Measurements from ENCODE around the gene CYP46A1. TPM values are rescaled to one million over a fixed set of nuclear protein-coding genes. Genes with fewer than 3 reads are reported as not detected.

CYP46A1 gene
- total RNA-seq, 1 donor from 2014 or later = 0.05 TPM

- Mint-ChIP-seq H3K27ac (no peak overlapping the region), H3K9me3 (no peaks in the 10 kb centered on the region), H3K4me3 (no peak overlapping the region), H3K27me3 (peaks cover 14% of the 10 kb centered on the region), H3K4me1 (no peaks in the 10 kb centered on the region), H3K36me3 (ENCODE audit: low read depth) (no peaks in the 10 kb centered on the region)
- no peak for DNase-seq
- intact Hi-C loops (cut with micrococcal nuclease) = no loop called here
Observed at GRCh38 chr14:99716091-99716849, 32.2 kb downstream of the CYP46A1 start.

GRCh38 chr14:99716850-99717681 lies 33.0 kb downstream of the CYP46A1 start:
- H3K36me3 Mint-ChIP-seq (ENCODE audit: low read depth) = no peaks in the 10 kb centered on the region
- no peak overlapping the region for H3K27ac Mint-ChIP-seq
- H3K27me3 Mint-ChIP-seq = peaks cover 14% of the 10 kb centered on the region
- H3K9me3 Mint-ChIP-seq = no peaks in the 10 kb centered on the region
- intact Hi-C loops (cut with micrococcal nuclease) = no loop called here
- DNase-seq = no peak
- no peaks in the 10 kb centered on the region for H3K4me1 Mint-ChIP-seq
- H3K4me3 Mint-ChIP-seq = no peak overlapping the region

- Mint-ChIP-seq H3K27me3 (peaks cover 9% of the 10 kb centered on the region), H3K4me3 (no peak overlapping the region), H3K4me1 (no peaks in the 10 kb centered on the region), H3K36me3 (ENCODE audit: low read depth) (no peaks in the 10 kb centered on the region), H3K9me3 (no peaks in the 10 kb centered on the region), H3K27ac (no peak overlapping the region)
- intact Hi-C loops (cut with micrococcal nuclease) = no loop called here
- DNase-seq = no peak
Observed at GRCh38 chr14:99717682-99718013, 33.5 kb downstream of the CYP46A1 start.

- Mint-ChIP-seq H3K4me3 (no peak overlapping the region), H3K27ac (no peak overlapping the region), H3K27me3 (peaks cover 5% of the 10 kb centered on the region), H3K9me3 (no peaks in the 10 kb centered on the region), H3K36me3 (ENCODE audit: low read depth) (no peaks in the 10 kb centered on the region), H3K4me1 (no peaks in the 10 kb centered on the region)
- intact Hi-C loops (cut with micrococcal nuclease) = no loop called here
- DNase-seq = no peak
Observed at GRCh38 chr14:99718031-99718810, 34.1 kb downstream of the CYP46A1 start.

GRCh38 chr14:99718811-99719192 lies 34.7 kb downstream of the CYP46A1 start:
- intact Hi-C loops (cut with micrococcal nuclease) = no loop called here
- DNase-seq = no peak
- H3K4me3 Mint-ChIP-seq = no peak overlapping the region
- H3K9me3 Mint-ChIP-seq = no peaks in the 10 kb centered on the region
- H3K27ac Mint-ChIP-seq = no peak overlapping the region
- H3K27me3 Mint-ChIP-seq = peaks cover 8% of the 10 kb centered on the region
- H3K4me1 Mint-ChIP-seq = no peaks in the 10 kb centered on the region
- H3K36me3 Mint-ChIP-seq (ENCODE audit: low read depth) = no peaks in the 10 kb centered on the region

- H3K27me3 Mint-ChIP-seq = peaks cover 7% of the 10 kb centered on the region
- no peaks in the 10 kb centered on the region for H3K36me3 Mint-ChIP-seq (ENCODE audit: low read depth)
- H3K4me3 Mint-ChIP-seq = no peak overlapping the region
Observed at GRCh38 chr14:99720941-99721791, 37.1 kb downstream of the CYP46A1 start.

GRCh38 chr14:99721792-99722516 lies 37.9 kb downstream of the CYP46A1 start:
- no peaks in the 10 kb centered on the region for H3K36me3 Mint-ChIP-seq (ENCODE audit: low read depth)
- intact Hi-C loops (cut with micrococcal nuclease) = no loop called here
- H3K9me3 Mint-ChIP-seq = no peaks in the 10 kb centered on the region
- H3K27ac Mint-ChIP-seq = no peak overlapping the region
- no peaks in the 10 kb centered on the region for H3K4me1 Mint-ChIP-seq
- peaks cover 11% of the 10 kb centered on the region for H3K27me3 Mint-ChIP-seq
- H3K4me3 Mint-ChIP-seq = no peak overlapping the region
- no peak for DNase-seq

More at GRCh38 chr14:99720941-99721791, 37.1 kb downstream of the CYP46A1 start:
- H3K4me1 Mint-ChIP-seq = no peaks in the 10 kb centered on the region
- intact Hi-C loops (cut with micrococcal nuclease) = no loop called here
- no peak for DNase-seq
- no peak overlapping the region for H3K27ac Mint-ChIP-seq
- H3K9me3 Mint-ChIP-seq = no peaks in the 10 kb centered on the region

- H3K9me3 Mint-ChIP-seq = no peaks in the 10 kb centered on the region
- intact Hi-C loops (cut with micrococcal nuclease) = no loop called here
- no peaks in the 10 kb centered on the region for H3K4me1 Mint-ChIP-seq
- no peak overlapping the region for H3K27ac Mint-ChIP-seq
- no peak overlapping the region for H3K4me3 Mint-ChIP-seq
- H3K27me3 Mint-ChIP-seq = peaks cover 11% of the 10 kb centered on the region
- H3K36me3 Mint-ChIP-seq (ENCODE audit: low read depth) = no peaks in the 10 kb centered on the region
- DNase-seq = no peak
Observed at GRCh38 chr14:99722741-99723140, 38.6 kb downstream of the CYP46A1 start.

- Mint-ChIP-seq H3K4me3 (no peak overlapping the region), H3K9me3 (no peaks in the 10 kb centered on the region), H3K27ac (no peak overlapping the region), H3K4me1 (no peaks in the 10 kb centered on the region), H3K36me3 (ENCODE audit: low read depth) (no peaks in the 10 kb centered on the region), H3K27me3 (peaks cover 13% of the 10 kb centered on the region)
- intact Hi-C loops (cut with micrococcal nuclease) = no loop called here
- DNase-seq = no peak
Observed at GRCh38 chr14:99724196-99724891, 40.2 kb downstream of the CYP46A1 start.

- Mint-ChIP-seq H3K36me3 (ENCODE audit: low read depth) (no peaks in the 10 kb centered on the region), H3K9me3 (no peaks in the 10 kb centered on the region), H3K4me3 (no peak overlapping the region), H3K27me3 (peaks cover 13% of the 10 kb centered on the region), H3K27ac (no peak overlapping the region), H3K4me1 (no peaks in the 10 kb centered on the region)
- intact Hi-C loops (cut with micrococcal nuclease) = no loop called here
- DNase-seq = no peak
Observed at GRCh38 chr14:99724939-99725773, 41.1 kb downstream of the CYP46A1 start.

- no peaks in the 10 kb centered on the region for H3K4me1 Mint-ChIP-seq
- H3K9me3 Mint-ChIP-seq = no peaks in the 10 kb centered on the region
- H3K27me3 Mint-ChIP-seq = peaks cover 15% of the 10 kb centered on the region
- intact Hi-C loops (cut with micrococcal nuclease) = no loop called here
- no peak overlapping the region for H3K4me3 Mint-ChIP-seq
- H3K27ac Mint-ChIP-seq = no peak overlapping the region
- no peak for DNase-seq
- H3K36me3 Mint-ChIP-seq (ENCODE audit: low read depth) = no peaks in the 10 kb centered on the region
Observed at GRCh38 chr14:99725774-99726537, 41.9 kb downstream of the CYP46A1 start.

Measured in activated CD4-positive, alpha-beta T cell treated with anti-CD3 and anti-CD28 coated beads, Interleukin-2, amount 10 ng/mL, durations not matched to agents 24 days and 14 days (primary cell).